Esophagus muscularis mucosa (tissue), 3 donors: Measurements from ENCODE around the gene EEPD1.

ENCODE experiments used
- CTCF ChIP-seq, 3 experiments: fragments of 200-600 bp in 2 of 3; fragments of 450-650 bp in 1 of 3; sonication (generic) in 2 of 3; IDR thresholded peaks; one replicate each; pipeline ENCODE4 v1.5.1; 2017 to 2019; ENCODE audit warnings: antibody characterized with exemption in 3 of 3, mild to moderate bottlenecking in 2 of 3, moderate library complexity in 1 of 3
- POLR2A ChIP-seq: fragments of 450-650 bp; IDR thresholded peaks from one replicate; pipeline ENCODE4 v1.6.1; 2017; ENCODE audit warnings: antibody characterized with exemption, moderate library complexity, mild to moderate bottlenecking, low read depth
- POLR2AphosphoS5 ChIP-seq, 2 donors: sonication (generic); formaldehyde crosslinking; IDR thresholded peaks; one replicate each; pipeline ENCODE4 v1.6.1; 2017; ENCODE audit warnings: antibody characterized with exemption in 2 of 2

DNA sequence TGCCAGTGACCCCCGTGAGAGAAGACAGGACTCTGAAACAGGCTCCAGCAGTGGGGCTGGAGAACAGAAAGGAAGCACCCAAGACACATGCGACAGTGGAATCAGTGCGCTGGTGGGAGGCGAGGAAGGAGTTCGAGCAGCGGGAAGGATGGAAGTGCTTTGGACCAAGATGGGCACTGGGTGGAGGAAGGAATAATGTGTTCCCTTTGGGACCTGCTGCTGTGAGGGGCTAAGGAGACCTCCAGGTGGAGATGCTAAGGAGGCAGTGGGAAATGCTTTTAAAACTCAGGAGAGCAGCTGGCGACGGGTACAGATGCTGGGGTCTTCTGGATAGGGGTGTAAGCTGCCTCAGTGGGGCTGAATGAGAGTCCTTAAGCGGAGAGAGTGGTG is 126.9 kb downstream of the EEPD1 start:
- no peak for TF ChIP-seq CTCF (IDR thresholded peaks at IDR 0.05)
- no peak for TF ChIP-seq POLR2AphosphoS5 (IDR thresholded peaks at IDR 0.05)
- no peak for TF ChIP-seq POLR2A
